OCI-LY1 (cell line): ENCODE results near the gene LIPC.
A peak's percentile ranks its signal among the peaks of the same experiment; 100 is the strongest.

Experiments used
- H2AFZ ChIP-seq: fragments of 200-600 bp; sonication (generic), shearing (Covaris generic); 2 replicates; pipeline ENCODE4 v1.6.0; 2014; ENCODE audit warnings: antibody characterized with exemption, mild to moderate bottlenecking, low read length
- H3F3A ChIP-seq: fragments of 200-600 bp; sonication (generic), shearing (Covaris generic); 2 replicates; pipeline ENCODE4 v1.6.0; 2014; ENCODE audit warnings: mild to moderate bottlenecking, antibody characterized with exemption, low read length, moderate library complexity; ENCODE audit not compliant: insufficient read depth
- H3K27ac ChIP-seq: fragments of 200-600 bp; sonication (generic); 2 replicates; pipeline ENCODE4 v1.5.1; 2014; ENCODE audit warnings: low read length, mixed run types, mild to moderate bottlenecking, low read depth; ENCODE audit not compliant: poor library complexity, severe bottlenecking
- H3K27me3 ChIP-seq: fragments of 200-600 bp; sonication (generic); 2 replicates; pipeline ENCODE4 v1.6.0; 2014; ENCODE audit warnings: antibody characterized with exemption, mild to moderate bottlenecking, low read length, moderate library complexity; ENCODE audit not compliant: insufficient read depth
- H3K36me3 ChIP-seq: fragments of 200-600 bp; sonication (generic); 2 replicates; pipeline ENCODE4 v1.6.1; 2014; ENCODE audit warnings: mild to moderate bottlenecking, antibody characterized with exemption, low read length, moderate library complexity, mixed read lengths; ENCODE audit not compliant: insufficient read depth
- H3K4me1 ChIP-seq: fragments of 200-600 bp; sonication (generic); 2 replicates; pipeline ENCODE4 v1.5.1; 2014; ENCODE audit warnings: mild to moderate bottlenecking, low read length, moderate library complexity; ENCODE audit not compliant: insufficient read depth, severe bottlenecking
- H3K4me2 ChIP-seq: fragments of 200-600 bp; sonication (generic), shearing (Covaris generic); 2 replicates; pipeline ENCODE4 v1.6.1; 2014; ENCODE audit warnings: low read length
- H3K4me3 ChIP-seq: fragments of 200-600 bp; sonication (generic); 2 replicates; pipeline ENCODE4 v1.5.1; 2014; ENCODE audit warnings: low read length, low read depth, mild to moderate bottlenecking, mixed read lengths; ENCODE audit not compliant: poor library complexity, severe bottlenecking
- H3K79me2 ChIP-seq: fragments of 200-600 bp; shearing (Covaris generic); 2 replicates; pipeline ENCODE4 v1.6.1; 2016; ENCODE audit warnings: mixed run types, low read length, mixed read lengths; ENCODE audit not compliant: insufficient read depth
- H3K9ac ChIP-seq: fragments of 200-600 bp; sonication (generic), shearing (Covaris generic); 2 replicates; pipeline ENCODE4 v1.6.1; 2014; ENCODE audit warnings: mild to moderate bottlenecking, low read length, mixed read lengths
- H3K9me2 ChIP-seq: fragments of 200-600 bp; sonication (generic), shearing (Covaris generic); 2 replicates; pipeline ENCODE4 v1.6.1; 2014; ENCODE audit warnings: low read depth, mild to moderate bottlenecking, low read length, mixed read lengths
- H3K9me3 ChIP-seq: fragments of 200-600 bp; shearing (Covaris generic); 2 replicates; pipeline ENCODE4 v1.6.1; 2014; ENCODE audit warnings: low read length, mixed read lengths
- H4K20me1 ChIP-seq: fragments of 200-600 bp; sonication (generic), shearing (Covaris generic); 2 replicates; pipeline ENCODE4 v1.6.0; 2016; ENCODE audit warnings: mild to moderate bottlenecking, low read length; ENCODE audit not compliant: insufficient read depth
- CTCF ChIP-seq: fragments of 200-600 bp; sonication (generic), shearing (Covaris generic); IDR thresholded peaks from 2 replicates; pipeline ENCODE4 v1.5.1; 2017; ENCODE audit warnings: mild to moderate bottlenecking, antibody characterized with exemption, low read length, moderate library complexity, mixed read lengths
- EZH2 ChIP-seq: fragments of 200-600 bp; sonication (generic), shearing (Covaris generic); IDR thresholded peaks from 2 replicates; pipeline ENCODE4 v1.8.0; 2017; ENCODE audit warnings: borderline replicate concordance, mixed run types, mild to moderate bottlenecking, antibody characterized with exemption, low read length, moderate library complexity, mixed read lengths

The LIPC gene

GRCh38 chr15:58465866-58466517 lies 34.2 kb downstream of the LIPC start:
- Histone ChIP-seq H3K9me3 (no peaks in the 10 kb centered on the region), H3F3A (no peaks in the 10 kb centered on the region), H4K20me1 (no peaks in the 10 kb centered on the region), H3K9me2 (no peaks in the 10 kb centered on the region), H3K27ac (peak overlapping the region; percentile 92), H3K4me2 (0 out of 2 replicates have a peak overlapping the region, but pooled peaks have one; percentile 5), H3K9ac (peak overlapping the region; percentile 27), H3K4me3 (no peak overlapping the region), H3K4me1 (peaks cover 97% of the 10 kb centered on the region), H3K27me3 (no peaks in the 10 kb centered on the region), H3K79me2 (no peaks in the 10 kb centered on the region), H3K36me3 (no peaks in the 10 kb centered on the region), H2AFZ (no peak overlapping the region)
- TF ChIP-seq EZH2 (no peak), CTCF (no peak)

- H3K9me3 ChIP-seq, result no peaks in the 10 kb centered on the region
- H3K4me1 ChIP-seq, result peaks cover 95% of the 10 kb centered on the region
- TF ChIP-seq CTCF (no peak), EZH2 (no peak)
- H3K9ac ChIP-seq, result peak overlapping the region; percentile 27; the same call in 1 of the 2 replicates
- H3K27me3 ChIP-seq, result no peaks in the 10 kb centered on the region
- no peak overlapping the region for H3K4me2 ChIP-seq
- H4K20me1 ChIP-seq, result no peaks in the 10 kb centered on the region
- no peaks in the 10 kb centered on the region for H3K79me2 ChIP-seq
- no peak overlapping the region for H2AFZ ChIP-seq
- no peaks in the 10 kb centered on the region for H3K9me2 ChIP-seq
- H3K27ac ChIP-seq, result peak overlapping the region; percentile 92
- no peaks in the 10 kb centered on the region for H3F3A ChIP-seq
- H3K4me3 ChIP-seq, result no peak overlapping the region
- H3K36me3 ChIP-seq, result no peaks in the 10 kb centered on the region
These were observed 34.8 kb downstream of the LIPC start for GRCh38 chr15:58466566-58466965.

GRCh38 chr15:58467121-58467721 lies 35.4 kb downstream of the LIPC start:
- no peaks in the 10 kb centered on the region for H3K36me3 ChIP-seq
- no peaks in the 10 kb centered on the region for H4K20me1 ChIP-seq
- no peak overlapping the region for H2AFZ ChIP-seq
- no peaks in the 10 kb centered on the region for H3F3A ChIP-seq
- no peaks in the 10 kb centered on the region for H3K9me2 ChIP-seq
- H3K27ac ChIP-seq, result peak overlapping the region; percentile 92
- TF ChIP-seq EZH2 (no peak), CTCF (no peak)
- H3K79me2 ChIP-seq, result no peaks in the 10 kb centered on the region
- no peaks in the 10 kb centered on the region for H3K27me3 ChIP-seq
- H3K4me1 ChIP-seq, result peaks cover 94% of the 10 kb centered on the region
- H3K4me2 ChIP-seq, result peak overlapping the region; percentile 43
- H3K9ac ChIP-seq, result peak overlapping the region; percentile 42
- no peaks in the 10 kb centered on the region for H3K9me3 ChIP-seq
- H3K4me3 ChIP-seq, result peak overlapping the region; percentile 9
